ENCODE data around the gene YWHAG. TPM values are rescaled to one million over a fixed set of nuclear protein-coding genes. Genes with fewer than 3 reads are reported as not detected.
A peak's percentile ranks its signal among the peaks of the same experiment; 100 is the strongest.

The YWHAG gene
- total and polyA plus RNA-seq, 2 of the 13 experiments (the other 11 are each of a cell fraction or from before 2014, with no cell fraction given) = 36.9 to 67.5 TPM

DNA sequence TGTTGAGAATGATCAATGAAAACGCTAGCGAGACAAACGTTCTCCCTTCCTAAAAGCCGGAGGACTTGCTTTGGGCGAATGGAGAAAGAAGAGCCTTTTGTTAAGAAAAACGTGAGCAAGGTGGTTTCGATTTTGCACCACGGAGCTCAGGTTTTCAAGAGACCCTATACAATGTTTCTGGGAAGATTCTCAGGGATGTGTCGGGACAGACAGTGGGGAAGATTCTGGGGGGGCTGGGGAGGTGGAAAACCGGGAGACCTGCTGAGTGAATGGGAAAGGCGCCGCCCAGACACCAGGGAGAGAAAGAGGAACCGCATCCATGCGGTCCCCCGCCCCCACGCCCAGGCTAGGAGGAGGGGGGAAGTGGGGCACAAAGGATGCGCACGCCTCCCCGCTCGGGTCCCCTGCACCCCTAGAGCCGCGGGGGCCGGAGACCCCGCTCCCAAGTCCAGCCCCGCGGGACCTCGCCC is 745 bp downstream of the YWHAG start:
- in situ Hi-C loops (cut with HindIII; ENCODE audit: extremely low pct_ligation_motif_present, low pct_unique_long_range_greater_than_20kb) = no loop called here
- ChIA-PET CTCF (ENCODE audit: low intra/inter-chr PET ratio, low total read pairs) (no interaction called here), POLR2A (interaction anchor here (0.7 to 2.8 kb wide), 10 partner anchors 8 to 66 kb away, joined by 3 to 20 read pairs (median 6); no protein-coding TSS in a partner anchor)
- Histone ChIP-seq H3K36me3 (replicated peaks in 1 of 2; ENCODE audit: control insufficient read depth in 1 of 2, insufficient read depth in 2 of 2, low read length in 2 of 2) (peaks cover 0 to 6% of the 10 kb centered on the region in 2 experiments; a peak in 3 of 5 replicates), H3K9ac (ENCODE audit: insufficient read depth, low read depth, low read length) (peak overlapping the region; percentile 96), H3K27me3 (ENCODE audit: control insufficient read depth in 1 of 2, insufficient read depth in 2 of 2, low read length in 2 of 2) (no peaks in the 10 kb centered on the region; a peak in 1 of 5 replicates), H3K4me1 (ENCODE audit: insufficient read depth, low read length) (peaks cover 54% of the 10 kb centered on the region), H3K79me2 (ENCODE audit: insufficient read depth, low read length) (peaks cover 57% of the 10 kb centered on the region), H3K9me3 (ENCODE audit: low read length) (no peaks in the 10 kb centered on the region), H4K20me1 (ENCODE audit: insufficient read depth, low read length) (peaks cover 44% of the 10 kb centered on the region), H2AFZ (ENCODE audit: low read length) (no peak overlapping the region), H3K27ac (ENCODE audit: extremely low read length, insufficient read depth, low read length) (peak overlapping the region; percentile 93), H3K4me3 (replicated peaks in 1 of 3; ENCODE audit: insufficient read depth in 1 of 3, low read depth in 2 of 3, low read length in 3 of 3) (peak overlapping the region; percentile 92 to 99 (median 94)), H3K4me2 (ENCODE audit: low read depth, low read length) (peak overlapping the region; percentile 54)
- ATAC-seq (peak; percentile 15), DNase-seq (ENCODE audit: low spot score) (no peak), FAIRE-seq (no peak)
- BruUV-seq (replicated peaks) = no TSS peak
- intact Hi-C loops (cut with micrococcal nuclease; ENCODE audit: unreplicated experiment) = no loop called here
- WGBS (ENCODE audit: low lambda C conversion rate) = under 1% methylated on average over 12 of the region's 27 CpGs
- TF ChIP-seq NCOR1 (IDR thresholded peaks at IDR 0.05; ENCODE audit: borderline replicate concordance, low read length) (0 out of 2 replicates have a peak, but pooled peaks have one; percentile 5), MAZ (IDR thresholded peaks at IDR 0.05; ENCODE audit: borderline replicate concordance, low read depth, low read length) (0 out of 2 replicates have a peak, but pooled peaks have one; percentile 43), MAZ (CRISPR knock-in tag; IDR thresholded peaks at IDR 0.05; ENCODE audit: low read depth) (no peak), ZFP1 (CRISPR knock-in tag; IDR thresholded peaks at IDR 0.05) (0 out of 2 replicates have a peak, but pooled peaks have one; percentile 4), SMYD3 (CRISPR knock-in tag; IDR thresholded peaks at IDR 0.05) (0 out of 2 replicates have a peak, but pooled peaks have one; percentile 25), ZNF292 (CRISPR knock-in tag; IDR thresholded peaks at IDR 0.05; ENCODE audit: borderline replicate concordance, low read depth) (no peak), SP5 (CRISPR knock-in tag; IDR thresholded peaks at IDR 0.05; ENCODE audit: borderline replicate concordance, low read depth) (no peak), ZNF563 (CRISPR knock-in tag; IDR thresholded peaks at IDR 0.05) (no peak), MIER3 (CRISPR knock-in tag; IDR thresholded peaks at IDR 0.05; ENCODE audit: borderline replicate concordance) (no peak), ARID2 (CRISPR knock-in tag; IDR thresholded peaks at IDR 0.05; ENCODE audit: borderline replicate concordance) (peak; percentile 56; the same call in 1 of the 2 replicates), HDAC2 (CRISPR knock-in tag; IDR thresholded peaks at IDR 0.05) (no peak), SNAPC2 (CRISPR knock-in tag; IDR thresholded peaks at IDR 0.05) (0 out of 2 replicates have a peak, but pooled peaks have one; percentile 17), ZMYM3 (CRISPR knock-in tag; IDR thresholded peaks at IDR 0.05) (no peak), THYN1 (CRISPR knock-in tag; IDR thresholded peaks at IDR 0.05; ENCODE audit: borderline replicate concordance, low read depth) (0 out of 2 replicates have a peak, but pooled peaks have one; percentile 29), TOPORS (CRISPR knock-in tag; IDR thresholded peaks at IDR 0.05) (0 out of 2 replicates have a peak, but pooled peaks have one; percentile 48), RBM39 (IDR thresholded peaks at IDR 0.05; ENCODE audit: low read depth, low read length, poor library complexity, severe bottlenecking) (peak; percentile 8)
- TF ChIP-seq, protein P1, sequence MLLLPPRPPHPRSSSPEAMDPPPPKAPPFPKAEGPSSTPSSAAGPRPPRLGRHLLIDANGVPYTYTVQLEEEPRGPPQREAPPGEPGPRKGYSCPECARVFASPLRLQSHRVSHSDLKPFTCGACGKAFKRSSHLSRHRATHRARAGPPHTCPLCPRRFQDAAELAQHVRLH (CRISPR knock-in tag; IDR thresholded peaks at IDR 0.05; ENCODE audit: borderline replicate concordance, low read depth) = no peak
- TF ChIP-seq, protein P2, sequence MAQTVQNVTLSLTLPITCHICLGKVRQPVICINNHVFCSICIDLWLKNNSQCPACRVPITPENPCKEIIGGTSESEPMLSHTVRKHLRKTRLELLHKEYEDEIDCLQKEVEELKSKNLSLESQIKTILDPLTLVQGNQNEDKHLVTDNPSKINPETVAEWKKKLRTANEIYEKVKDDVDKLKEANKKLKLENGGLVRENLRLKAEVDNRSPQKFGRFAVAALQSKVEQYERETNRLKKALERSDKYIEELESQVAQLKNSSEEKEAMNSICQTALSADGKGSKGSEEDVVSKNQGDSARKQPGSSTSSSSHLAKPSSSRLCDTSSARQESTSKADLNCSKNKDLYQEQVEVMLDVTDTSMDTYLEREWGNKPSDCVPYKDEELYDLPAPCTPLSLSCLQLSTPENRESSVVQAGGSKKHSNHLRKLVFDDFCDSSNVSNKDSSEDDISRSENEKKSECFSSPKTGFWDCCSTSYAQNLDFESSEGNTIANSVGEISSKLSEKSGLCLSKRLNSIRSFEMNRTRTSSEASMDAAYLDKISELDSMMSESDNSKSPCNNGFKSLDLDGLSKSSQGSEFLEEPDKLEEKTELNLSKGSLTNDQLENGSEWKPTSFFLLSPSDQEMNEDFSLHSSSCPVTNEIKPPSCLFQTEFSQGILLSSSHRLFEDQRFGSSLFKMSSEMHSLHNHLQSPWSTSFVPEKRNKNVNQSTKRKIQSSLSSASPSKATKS (CRISPR knock-in tag; IDR thresholded peaks at IDR 0.05) = no peak
- TF ChIP-seq, protein P3, sequence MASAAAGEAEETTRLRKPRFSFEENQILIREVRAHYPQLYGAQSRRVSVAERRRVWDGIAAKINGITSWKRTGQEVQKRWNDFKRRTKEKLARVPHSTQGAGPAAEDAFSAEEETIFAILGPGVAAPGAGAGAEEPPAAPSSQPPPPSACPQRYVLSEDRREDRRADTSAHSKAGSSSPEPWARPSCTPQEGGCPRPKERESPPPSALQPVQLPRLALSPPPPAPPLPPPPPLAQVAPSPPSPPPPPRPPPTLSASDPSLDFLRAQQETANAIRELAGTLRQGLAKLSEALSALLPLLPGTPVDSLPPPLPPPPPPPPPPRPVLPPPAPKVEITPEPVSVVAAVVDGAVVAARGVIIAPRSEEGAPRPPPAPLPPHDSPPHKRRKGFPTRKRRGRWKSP (CRISPR knock-in tag; IDR thresholded peaks at IDR 0.05) = 0 out of 2 replicates have a peak, but pooled peaks have one; percentile 11
- TF ChIP-seq, protein P4, sequence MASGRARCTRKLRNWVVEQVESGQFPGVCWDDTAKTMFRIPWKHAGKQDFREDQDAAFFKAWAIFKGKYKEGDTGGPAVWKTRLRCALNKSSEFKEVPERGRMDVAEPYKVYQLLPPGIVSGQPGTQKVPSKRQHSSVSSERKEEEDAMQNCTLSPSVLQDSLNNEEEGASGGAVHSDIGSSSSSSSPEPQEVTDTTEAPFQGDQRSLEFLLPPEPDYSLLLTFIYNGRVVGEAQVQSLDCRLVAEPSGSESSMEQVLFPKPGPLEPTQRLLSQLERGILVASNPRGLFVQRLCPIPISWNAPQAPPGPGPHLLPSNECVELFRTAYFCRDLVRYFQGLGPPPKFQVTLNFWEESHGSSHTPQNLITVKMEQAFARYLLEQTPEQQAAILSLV (CRISPR knock-in tag; IDR thresholded peaks at IDR 0.05; ENCODE audit: borderline replicate concordance) = no peak
